ENCODE measurements around the gene ATP1A2.

The ATP1A2 gene

GRCh38 chr1:160094291-160094625, 21.3 kb upstream of the ATP1A2 start (continued):
- TF ChIP-seq ZBTB11 (tag by site-specific recombination; conservative IDR thresholded peaks at IDR 0.05; ENCODE audit: low read depth): no peak

- ChIA-PET POLR2A (no interaction called here), CTCF (interaction anchor here (0.7 to 5.1 kb wide), 2 partner anchors 9 to 170 kb away, joined by 3 to 64 read pairs; no protein-coding TSS in a partner anchor)
- H3K27ac ChIP-seq (ENCODE audit: extremely low read depth, low read depth, low read length): no peak overlapping the region
- TF ChIP-seq ZNF302 (tag by site-specific recombination; IDR thresholded peaks at IDR 0.05; ENCODE audit: low read depth): no peak
- TF ChIP-seq ZNF16 (tag by site-specific recombination; IDR thresholded peaks at IDR 0.05; ENCODE audit: low read depth): no peak
- TF ChIP-seq ZFP3 (tag by site-specific recombination; IDR thresholded peaks at IDR 0.05; ENCODE audit: low read depth): no peak
- no peak for TF ChIP-seq KLF10 (tag by site-specific recombination; IDR thresholded peaks at IDR 0.05)
- no peak for TF ChIP-seq ZBTB26 (tag by site-specific recombination; optimal IDR thresholded peaks at IDR 0.05)
- TF ChIP-seq ZNF248 (tag by site-specific recombination; IDR thresholded peaks at IDR 0.05): no peak
- TF ChIP-seq REPIN1 (tag by site-specific recombination; IDR thresholded peaks at IDR 0.05; ENCODE audit: low read depth): no peak
- TF ChIP-seq ZNF114 (tag by site-specific recombination; IDR thresholded peaks at IDR 0.05): no peak
- no peak for TF ChIP-seq ZBTB20 (tag by site-specific recombination; IDR thresholded peaks at IDR 0.05)
- no peak for TF ChIP-seq ZNF670 (tag by site-specific recombination; IDR thresholded peaks at IDR 0.05; ENCODE audit: low read depth)
- TF ChIP-seq SP2 (tag by site-specific recombination; IDR thresholded peaks at IDR 0.05): no peak
- no peak for TF ChIP-seq HOXD13 (CRISPR knock-in tag; IDR thresholded peaks at IDR 0.05; ENCODE audit: borderline replicate concordance)
- TF ChIP-seq SETDB1 (IDR thresholded peaks at IDR 0.05; ENCODE audit: insufficient read length, low read length): no peak
- no peak for TF ChIP-seq ZBTB11 (tag by site-specific recombination; conservative IDR thresholded peaks at IDR 0.05; ENCODE audit: low read depth)
- no peak for TF ChIP-seq ZNF560 (tag by site-specific recombination; IDR thresholded peaks at IDR 0.05; ENCODE audit: borderline replicate concordance)
- TF ChIP-seq ZNF510 (tag by site-specific recombination; IDR thresholded peaks at IDR 0.05; ENCODE audit: insufficient replicate concordance): no peak
- TF ChIP-seq ZNF19 (tag by site-specific recombination; IDR thresholded peaks at IDR 0.05; ENCODE audit: low read depth): no peak
- no peak for TF ChIP-seq FEZF1 (tag by site-specific recombination; IDR thresholded peaks at IDR 0.05)
- no peak for TF ChIP-seq CTCF (tag by site-specific recombination; IDR thresholded peaks at IDR 0.05)
- H3K9me3 ChIP-seq (ENCODE audit: control insufficient read depth, insufficient read depth, low read depth, low read length): no peaks in the 10 kb centered on the region
- H3K36me3 ChIP-seq (ENCODE audit: control insufficient read depth in 2 of 2, insufficient read depth in 1 of 2, low read length in 2 of 2): peaks cover 0 to 19% of the 10 kb centered on the region in 2 experiments; a peak in 1 of 3 replicates
- H3K4me1 ChIP-seq (ENCODE audit: control insufficient read depth, insufficient read depth, low read length): peaks cover 4% of the 10 kb centered on the region; the same call in 1 of the 2 replicates
- H3K4me3 ChIP-seq (ENCODE audit: low read depth, low read length): no peak overlapping the region
These were observed 20.8 kb upstream of the ATP1A2 start for GRCh38 chr1:160094806-160095205.

Data from HEK293 (cell line).